Liver (tissue), 9 donors: ENCODE measurements around the gene EYA3. TPM values are rescaled to one million over a fixed set of nuclear protein-coding genes. Genes with fewer than 3 reads are reported as not detected.

Experiments used
- DNase-seq: peaks from one replicate; pipeline ENCODE4 v3.0.0-alpha.2; 2017; ENCODE audit warnings: low spot score
- H3K27ac ChIP-seq, 2 donors: one replicate each; pipeline ENCODE4 v1.7.0; 2013; ENCODE audit warnings: inconsistent platforms in 2 of 2, low read length in 2 of 2, control low read depth in 1 of 2, low read depth in 1 of 2, mild to moderate bottlenecking in 1 of 2
- H3K27me3 ChIP-seq, 4 donors: one replicate each; pipeline versions ENCODE4 v1.6.1 to v1.7.0; 2013; ENCODE audit warnings: low read length in 3 of 4, inconsistent platforms in 1 of 4, mild to moderate bottlenecking in 1 of 4, moderate library complexity in 1 of 4; ENCODE audit not compliant: control insufficient read depth in 4 of 4, insufficient read depth in 4 of 4
- H3K36me3 ChIP-seq, 4 donors: one replicate each; pipeline versions ENCODE4 v1.6.1 to v1.7.0; 2013; ENCODE audit warnings: low read length in 3 of 4, mild to moderate bottlenecking in 3 of 4, low read depth in 1 of 4, moderate library complexity in 1 of 4; ENCODE audit not compliant: control insufficient read depth in 4 of 4, insufficient read depth in 3 of 4
- H3K4me1 ChIP-seq, 4 donors: one replicate each; pipeline versions ENCODE4 v1.6.1 to v1.7.0; 2013; ENCODE audit warnings: low read length in 3 of 4, mild to moderate bottlenecking in 3 of 4, moderate library complexity in 1 of 4; ENCODE audit not compliant: control insufficient read depth in 4 of 4, insufficient read depth in 4 of 4
- H3K4me3 ChIP-seq, 3 donors: one replicate each; pipeline versions ENCODE4 v1.6.1 to v1.7.0; 2013; ENCODE audit warnings: low read length in 3 of 3, control low read depth in 1 of 3, low read depth in 1 of 3, mild to moderate bottlenecking in 1 of 3
- H3K9ac ChIP-seq, 2 donors: one replicate each; pipeline ENCODE4 v1.7.0; 2013; ENCODE audit warnings: low read length in 2 of 2, mild to moderate bottlenecking in 2 of 2, moderate library complexity in 2 of 2, control low read depth in 1 of 2, low read depth in 1 of 2
- H3K9me3 ChIP-seq, 4 donors: one replicate each; pipeline versions ENCODE4 v1.6.1 to v1.7.0; 2013; ENCODE audit warnings: low read length in 3 of 4; ENCODE audit not compliant: control insufficient read depth in 4 of 4
- ATF3 ChIP-seq: IDR thresholded peaks from 2 replicates; pipeline ENCODE4 v1.6.1; 2016; ENCODE audit warnings: antibody characterized with exemption
- EGR1 ChIP-seq, 2 donors: IDR thresholded peaks; 2 replicates each; pipeline ENCODE4 v1.6.1; 2016 to 2018; ENCODE audit warnings: antibody characterized with exemption in 2 of 2, low read depth in 2 of 2
- FOXA1 ChIP-seq: IDR thresholded peaks from 2 replicates; pipeline ENCODE4 v1.6.1; 2016; ENCODE audit warnings: antibody characterized with exemption
- FOXA2 ChIP-seq: IDR thresholded peaks from 2 replicates; pipeline ENCODE4 v1.6.1; 2016; ENCODE audit warnings: antibody characterized with exemption
- GABPA ChIP-seq, 2 donors: IDR thresholded peaks in 1 of 2; conservative IDR thresholded peaks in 1 of 2; 2 replicates each; pipeline ENCODE4 v1.6.1; 2016; ENCODE audit warnings: antibody characterized with exemption in 2 of 2, mild to moderate bottlenecking in 1 of 2, moderate library complexity in 1 of 2
- HNF4A ChIP-seq, 2 donors: conservative IDR thresholded peaks; 2 replicates each; pipeline ENCODE4 v1.6.1; 2016; ENCODE audit warnings: antibody characterized with exemption in 2 of 2, mild to moderate bottlenecking in 2 of 2
- HNF4G ChIP-seq: IDR thresholded peaks from 2 replicates; pipeline ENCODE4 v1.6.1; 2016; ENCODE audit warnings: antibody characterized with exemption
- JUND ChIP-seq, 2 donors: IDR thresholded peaks; 2 replicates each; pipeline ENCODE4 v1.6.1; 2016; ENCODE audit warnings: antibody characterized with exemption in 2 of 2
- NR2F2 ChIP-seq: IDR thresholded peaks from 2 replicates; pipeline ENCODE4 v1.6.1; 2016; ENCODE audit warnings: antibody characterized with exemption
- RAD21 ChIP-seq, 2 donors: IDR thresholded peaks; 2 replicates each; pipeline ENCODE4 v1.6.1; 2016; ENCODE audit warnings: antibody characterized with exemption in 2 of 2, mild to moderate bottlenecking in 2 of 2
- RXRA ChIP-seq, 2 donors: IDR thresholded peaks; 2 replicates each; pipeline ENCODE4 v1.6.1; 2017 to 2018; ENCODE audit warnings: antibody characterized with exemption in 2 of 2, mild to moderate bottlenecking in 1 of 2
- SP1 ChIP-seq: IDR thresholded peaks from 2 replicates; pipeline ENCODE4 v1.6.1; 2018; ENCODE audit warnings: antibody characterized with exemption, mild to moderate bottlenecking
- TAF1 ChIP-seq: conservative IDR thresholded peaks from 2 replicates; pipeline ENCODE4 v1.6.1; 2016; ENCODE audit warnings: antibody characterized with exemption, mild to moderate bottlenecking
- YY1 ChIP-seq: IDR thresholded peaks from 2 replicates; pipeline ENCODE4 v1.6.1; 2016; ENCODE audit warnings: antibody characterized with exemption, mild to moderate bottlenecking
- WGBS: extraction: QIAGEN DNeasy Blood & Tissue Kit; methylation state at CpG from one replicate; pipeline ENCODE4 v1.1.7; 2013; 5-methylcytosine and 5-hydroxymethylcytosine counted together
- polyA plus RNA-seq, 2 donors: library from polyadenylated mRNA; stranded (reverse) in 1 of 2; unstranded in 1 of 2; fragments of 200-250 nt in 1 of 2; fragments of >200 nt in 1 of 2; fragmentation: Nextera tagmentation in 1 of 2; extraction: Ambion mirVana in 1 of 2; gene quantifications; one replicate each; pipeline versions ENCODE4 v1.2.1 to v1.2.3, GENCODE V29; 2013 to 2015
- total RNA-seq, 2 donors: library from RNA; depleted of rRNA; stranded (reverse); fragments of >200 nt; gene quantifications; one replicate each; pipeline ENCODE4 v1.2.3, GENCODE V29; 2014
- TF ChIP-seq, protein P1 (sequence below): IDR thresholded peaks from 2 replicates; pipeline ENCODE4 v1.6.1; 2016; ENCODE audit warnings: antibody characterized with exemption
- TF ChIP-seq, protein P2 (sequence below): IDR thresholded peaks from 2 replicates; pipeline ENCODE4 v1.6.1; 2016; ENCODE audit warnings: antibody characterized with exemption, mild to moderate bottlenecking
- TF ChIP-seq, protein P3 (sequence below): IDR thresholded peaks from 2 replicates; pipeline ENCODE4 v1.6.1; 2016; ENCODE audit warnings: antibody characterized with exemption
- TF ChIP-seq, protein P4 (sequence below): fragments of 150-350 bp; IDR thresholded peaks from 2 replicates; pipeline ENCODE4 v1.5.1; 2017; ENCODE audit warnings: improper control_type of control experiment, low read depth, low read length; ENCODE audit not compliant: missing input control
- donor health status: healthy.
- donor health status: healthy.
- donor health status: healthy.
- donor health status: healthy.
- donor health status: healthy.

EYA3 gene
- total and polyA plus RNA-seq, 4 donors = 3.6 to 12.6 (median 6.0) TPM

- TF ChIP-seq GABPA (IDR thresholded peaks at IDR 0.05 in 1 of 2, conservative IDR thresholded peaks at IDR 0.05 in 1 of 2) = no peak
- no peak for TF ChIP-seq HNF4G
- TF ChIP-seq, protein P1, sequence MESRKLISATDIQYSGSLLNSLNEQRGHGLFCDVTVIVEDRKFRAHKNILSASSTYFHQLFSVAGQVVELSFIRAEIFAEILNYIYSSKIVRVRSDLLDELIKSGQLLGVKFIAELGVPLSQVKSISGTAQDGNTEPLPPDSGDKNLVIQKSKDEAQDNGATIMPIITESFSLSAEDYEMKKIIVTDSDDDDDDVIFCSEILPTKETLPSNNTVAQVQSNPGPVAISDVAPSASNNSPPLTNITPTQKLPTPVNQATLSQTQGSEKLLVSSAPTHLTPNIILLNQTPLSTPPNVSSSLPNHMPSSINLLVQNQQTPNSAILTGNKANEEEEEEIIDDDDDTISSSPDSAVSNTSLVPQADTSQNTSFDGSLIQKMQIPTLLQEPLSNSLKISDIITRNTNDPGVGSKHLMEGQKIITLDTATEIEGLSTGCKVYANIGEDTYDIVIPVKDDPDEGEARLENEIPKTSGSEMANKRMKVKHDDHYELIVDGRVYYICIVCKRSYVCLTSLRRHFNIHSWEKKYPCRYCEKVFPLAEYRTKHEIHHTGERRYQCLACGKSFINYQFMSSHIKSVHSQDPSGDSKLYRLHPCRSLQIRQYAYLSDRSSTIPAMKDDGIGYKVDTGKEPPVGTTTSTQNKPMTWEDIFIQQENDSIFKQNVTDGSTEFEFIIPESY = no peak
Observed at GRCh38 chr1:27928216-27928954, 160.0 kb downstream of the EYA3 start (continued).

GRCh38 chr1:27922272-27922671 is 166.1 kb downstream of the EYA3 start:
- no peak for TF ChIP-seq RXRA (IDR thresholded peaks at IDR 0.05)
- TF ChIP-seq, protein P2, sequence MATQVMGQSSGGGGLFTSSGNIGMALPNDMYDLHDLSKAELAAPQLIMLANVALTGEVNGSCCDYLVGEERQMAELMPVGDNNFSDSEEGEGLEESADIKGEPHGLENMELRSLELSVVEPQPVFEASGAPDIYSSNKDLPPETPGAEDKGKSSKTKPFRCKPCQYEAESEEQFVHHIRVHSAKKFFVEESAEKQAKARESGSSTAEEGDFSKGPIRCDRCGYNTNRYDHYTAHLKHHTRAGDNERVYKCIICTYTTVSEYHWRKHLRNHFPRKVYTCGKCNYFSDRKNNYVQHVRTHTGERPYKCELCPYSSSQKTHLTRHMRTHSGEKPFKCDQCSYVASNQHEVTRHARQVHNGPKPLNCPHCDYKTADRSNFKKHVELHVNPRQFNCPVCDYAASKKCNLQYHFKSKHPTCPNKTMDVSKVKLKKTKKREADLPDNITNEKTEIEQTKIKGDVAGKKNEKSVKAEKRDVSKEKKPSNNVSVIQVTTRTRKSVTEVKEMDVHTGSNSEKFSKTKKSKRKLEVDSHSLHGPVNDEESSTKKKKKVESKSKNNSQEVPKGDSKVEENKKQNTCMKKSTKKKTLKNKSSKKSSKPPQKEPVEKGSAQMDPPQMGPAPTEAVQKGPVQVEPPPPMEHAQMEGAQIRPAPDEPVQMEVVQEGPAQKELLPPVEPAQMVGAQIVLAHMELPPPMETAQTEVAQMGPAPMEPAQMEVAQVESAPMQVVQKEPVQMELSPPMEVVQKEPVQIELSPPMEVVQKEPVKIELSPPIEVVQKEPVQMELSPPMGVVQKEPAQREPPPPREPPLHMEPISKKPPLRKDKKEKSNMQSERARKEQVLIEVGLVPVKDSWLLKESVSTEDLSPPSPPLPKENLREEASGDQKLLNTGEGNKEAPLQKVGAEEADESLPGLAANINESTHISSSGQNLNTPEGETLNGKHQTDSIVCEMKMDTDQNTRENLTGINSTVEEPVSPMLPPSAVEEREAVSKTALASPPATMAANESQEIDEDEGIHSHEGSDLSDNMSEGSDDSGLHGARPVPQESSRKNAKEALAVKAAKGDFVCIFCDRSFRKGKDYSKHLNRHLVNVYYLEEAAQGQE = no peak
- TF ChIP-seq YY1 = no peak
- TF ChIP-seq, protein P3, sequence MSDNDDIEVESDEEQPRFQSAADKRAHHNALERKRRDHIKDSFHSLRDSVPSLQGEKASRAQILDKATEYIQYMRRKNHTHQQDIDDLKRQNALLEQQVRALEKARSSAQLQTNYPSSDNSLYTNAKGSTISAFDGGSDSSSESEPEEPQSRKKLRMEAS = no peak
- no peak for TF ChIP-seq ATF3
- TF ChIP-seq EGR1 (IDR thresholded peaks at IDR 0.05; ENCODE audit: low read depth in 2 of 2) = no peak
- peak; percentile 33 to 44 for TF ChIP-seq HNF4A (conservative IDR thresholded peaks at IDR 0.05)
- peak; percentile 14 for TF ChIP-seq SP1
- no peak for TF ChIP-seq FOXA1
- TF ChIP-seq, protein P4, sequence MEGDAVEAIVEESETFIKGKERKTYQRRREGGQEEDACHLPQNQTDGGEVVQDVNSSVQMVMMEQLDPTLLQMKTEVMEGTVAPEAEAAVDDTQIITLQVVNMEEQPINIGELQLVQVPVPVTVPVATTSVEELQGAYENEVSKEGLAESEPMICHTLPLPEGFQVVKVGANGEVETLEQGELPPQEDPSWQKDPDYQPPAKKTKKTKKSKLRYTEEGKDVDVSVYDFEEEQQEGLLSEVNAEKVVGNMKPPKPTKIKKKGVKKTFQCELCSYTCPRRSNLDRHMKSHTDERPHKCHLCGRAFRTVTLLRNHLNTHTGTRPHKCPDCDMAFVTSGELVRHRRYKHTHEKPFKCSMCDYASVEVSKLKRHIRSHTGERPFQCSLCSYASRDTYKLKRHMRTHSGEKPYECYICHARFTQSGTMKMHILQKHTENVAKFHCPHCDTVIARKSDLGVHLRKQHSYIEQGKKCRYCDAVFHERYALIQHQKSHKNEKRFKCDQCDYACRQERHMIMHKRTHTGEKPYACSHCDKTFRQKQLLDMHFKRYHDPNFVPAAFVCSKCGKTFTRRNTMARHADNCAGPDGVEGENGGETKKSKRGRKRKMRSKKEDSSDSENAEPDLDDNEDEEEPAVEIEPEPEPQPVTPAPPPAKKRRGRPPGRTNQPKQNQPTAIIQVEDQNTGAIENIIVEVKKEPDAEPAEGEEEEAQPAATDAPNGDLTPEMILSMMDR = no peak
- TF ChIP-seq TAF1 = no peak
- no peak for TF ChIP-seq GABPA (IDR thresholded peaks at IDR 0.05 in 1 of 2, conservative IDR thresholded peaks at IDR 0.05 in 1 of 2)
- peak; percentile 20 for TF ChIP-seq FOXA2
- TF ChIP-seq HNF4G = no peak
- no peak for TF ChIP-seq RAD21 (IDR thresholded peaks at IDR 0.05)
- TF ChIP-seq, protein P1 = no peak
- no peak for TF ChIP-seq NR2F2
- TF ChIP-seq JUND (IDR thresholded peaks at IDR 0.05) = no peak
- Histone ChIP-seq H3K27ac (no peak overlapping the region), H3K4me3 (no peak overlapping the region), H3K36me3 (no peaks in the 10 kb centered on the region), H3K9me3 (no peaks in the 10 kb centered on the region), H3K9ac (no peak overlapping the region), H3K4me1 (peaks cover 0 to 4% (median 1%) of the 10 kb centered on the region in 4 donors), H3K27me3 (no peaks in the 10 kb centered on the region)
- WGBS = 69% methylated on average over 3 of the region's 3 CpGs
- no peak for DNase-seq
